ENCODE measurements around the gene HOXC10.

The HOXC10 gene

GRCh38 chr12:54025499-54026405 is 40.8 kb downstream of the HOXC10 start:
- Mint-ChIP-seq H3K27me3 (ENCODE audit: low read depth) (peaks cover 21% of the 10 kb centered on the region), H3K36me3 (ENCODE audit: low read depth) (peaks cover 10% of the 10 kb centered on the region), H3K27ac (peak overlapping the region; percentile 95 to 98 (median 97)), H3K4me3 (peak overlapping the region; percentile 67 to 90 (median 79)), H3K9me3 (no peaks in the 10 kb centered on the region), H3K4me1 (peaks cover 94% of the 10 kb centered on the region)
- TF ChIP-seq CTCF (IDR thresholded peaks at IDR 0.05; ENCODE audit: unreplicated experiment in 3 of 3) = no peak

- peak overlapping the region; percentile 95 to 99 (median 97) for H3K27ac Mint-ChIP-seq
- H3K4me3 Mint-ChIP-seq = peak overlapping the region; percentile 76 to 91 (median 88)
- peaks cover 21% of the 10 kb centered on the region for H3K27me3 Mint-ChIP-seq (ENCODE audit: low read depth)
- peaks cover 7% of the 10 kb centered on the region for H3K36me3 Mint-ChIP-seq (ENCODE audit: low read depth)
- TF ChIP-seq CTCF (IDR thresholded peaks at IDR 0.05; ENCODE audit: unreplicated experiment in 3 of 3) = no peak
- peaks cover 91% of the 10 kb centered on the region for H3K4me1 Mint-ChIP-seq
- no peaks in the 10 kb centered on the region for H3K9me3 Mint-ChIP-seq
Observed at GRCh38 chr12:54026640-54027441, 41.9 kb downstream of the HOXC10 start.

GRCh38 chr12:54027442-54027786 is 42.5 kb downstream of the HOXC10 start:
- Mint-ChIP-seq H3K36me3 (ENCODE audit: low read depth) (peaks cover 7% of the 10 kb centered on the region), H3K4me3 (peak overlapping the region; percentile 76 to 91 (median 88)), H3K9me3 (no peaks in the 10 kb centered on the region), H3K27me3 (ENCODE audit: low read depth) (peaks cover 21% of the 10 kb centered on the region), H3K4me1 (peaks cover 91% of the 10 kb centered on the region), H3K27ac (peak overlapping the region; percentile 95 to 99 (median 97))
- no peak for TF ChIP-seq CTCF (IDR thresholded peaks at IDR 0.05; ENCODE audit: unreplicated experiment in 3 of 3)

- Mint-ChIP-seq H3K4me1 (peaks cover 90% of the 10 kb centered on the region), H3K27me3 (ENCODE audit: low read depth) (peaks cover 20% of the 10 kb centered on the region), H3K9me3 (no peaks in the 10 kb centered on the region), H3K4me3 (peak within 1 kb of the TSS; percentile 76 to 92 (median 89)), H3K36me3 (ENCODE audit: low read depth) (peaks cover 7% of the 10 kb centered on the region), H3K27ac (peak within 1 kb of the TSS; percentile 95 to 100 (median 97))
- no peak for TF ChIP-seq CTCF (IDR thresholded peaks at IDR 0.05; ENCODE audit: unreplicated experiment in 3 of 3)
Observed at GRCh38 chr12:54028314-54029201, 43.6 kb downstream of the HOXC10 start, which contains the start of gene HOXC6. TSS of gene HOXC6 (plus strand) at chr12:54028440. CDS start at chr12:54028522, 82 bp downstream.

Data from nephron (organoid).